H1 (cell line): Measurements from ENCODE around the gene TLE1. TPM values are rescaled to one million over a fixed set of nuclear protein-coding genes. Genes with fewer than 3 reads are reported as not detected.

Experiments
- ASH2L ChIP-seq: fragments of 200-600, 300-600 bp; sonication (generic); IDR thresholded peaks from one replicate; pipeline ENCODE4 v1.7.1; 2017; ENCODE audit warnings: low read length
- GTF2F1 ChIP-seq: IDR thresholded peaks from 2 replicates; pipeline ENCODE4 v1.6.1; 2012; ENCODE audit warnings: low read depth, low read length, improper control_type of control experiment, borderline replicate concordance
- JUND ChIP-seq: IDR thresholded peaks from 2 replicates; pipeline ENCODE4 v1.6.1; 2011; ENCODE audit warnings: mild to moderate bottlenecking, improper control_type of control experiment, low read length
- TBP ChIP-seq: IDR thresholded peaks from 2 replicates; pipeline ENCODE4 v1.6.1; 2011; ENCODE audit warnings: low read depth, low read length, improper control_type of control experiment
- polyA plus RNA-seq, 7 experiments: library from polyadenylated mRNA; depleted of rRNA in 3 of 7; stranded (reverse) in 5 of 7; unstranded in 2 of 7; fragments of >200 nt in 5 of 7; fragments of 200-250 nt in 2 of 7; gene quantifications; 1 replicate in 5 of 7; 2 replicates in 1 of 7; 4 replicates in 1 of 7; pipeline versions ENCODE4 v1.2.1 to v1.2.3, GENCODE V29; 2011 to 2013; ENCODE audit warnings: missing spikeins in 2 of 7, mixed read lengths in 2 of 7
- total RNA-seq: library from RNA; stranded (reverse); fragmentation: NEBNext Ultra II Directional; extraction: Animal tissue kit (Norgen Biotek cat#: 25700); gene quantifications from 2 replicates; pipeline ENCODE4 v1.2.1, GENCODE V29; 2021

The TLE1 gene
- total and polyA plus RNA-seq, 2 of the 8 experiments (the other 6 are each of a cell fraction or from before 2014, with no cell fraction given) = 81.8 to 91.6 TPM

DNA sequence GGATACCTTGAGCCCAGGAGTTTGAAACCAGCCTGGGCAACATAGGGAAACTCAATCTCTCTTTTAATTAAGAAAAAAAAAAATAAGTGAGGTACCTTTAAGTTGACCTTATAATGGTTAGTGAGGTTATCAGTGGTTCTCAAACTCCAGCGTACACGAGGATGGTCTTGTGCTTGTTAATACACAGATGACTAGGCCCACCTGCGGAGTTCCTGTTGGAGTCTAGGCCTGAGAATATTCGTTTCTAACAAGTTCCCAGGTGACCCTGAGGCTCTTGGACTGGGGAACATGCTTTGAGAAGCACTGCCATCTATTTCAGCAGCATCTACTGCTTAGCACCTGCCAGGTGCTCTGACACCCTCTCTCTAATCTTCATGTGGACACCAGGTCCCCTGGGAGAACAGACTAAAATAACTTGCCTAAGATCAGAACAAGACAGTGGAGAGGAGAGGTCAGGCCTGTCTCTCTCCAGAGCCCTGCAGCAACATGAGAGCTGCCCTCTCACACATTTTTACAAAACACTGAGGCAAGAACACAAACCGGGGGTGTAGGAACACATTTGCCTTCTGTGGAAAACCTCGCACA, 24.6 kb downstream of the TLE1 start (continued):
- TF ChIP-seq ASH2L (no peak), TBP (no peak), GTF2F1 (no peak), JUND (no peak)
